Measurements from ENCODE around the gene ZNF175.
A peak's percentile ranks its signal among the peaks of the same experiment; 100 is the strongest.

Gene ZNF175

DNA sequence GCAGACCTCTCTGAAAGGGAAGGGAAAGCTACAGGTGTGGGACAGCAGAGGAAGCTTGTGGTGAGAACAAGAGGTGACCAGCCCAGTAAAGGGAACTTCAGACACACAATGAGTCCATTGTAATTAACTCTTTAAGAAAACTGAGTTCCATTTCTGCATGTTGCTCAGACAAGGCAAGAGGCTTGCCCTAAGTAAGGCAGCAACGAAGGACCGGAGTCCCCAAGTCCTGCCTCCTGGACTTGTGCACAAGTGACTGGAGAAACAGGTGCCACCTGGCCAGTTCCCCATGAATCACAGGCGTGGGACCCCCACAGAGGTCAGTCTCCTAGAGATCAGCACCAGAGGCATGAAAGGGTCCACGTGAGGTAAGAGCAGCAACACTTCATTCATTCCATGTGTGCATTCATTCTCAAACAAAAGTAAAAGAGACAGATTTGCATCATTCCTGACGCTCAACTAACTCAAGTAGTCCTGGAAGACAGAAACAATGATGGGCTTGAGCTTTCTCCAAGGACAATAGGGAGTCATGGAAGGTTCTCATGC is 24.9 kb upstream of the ZNF175 start:
- Mint-ChIP-seq H3K36me3 (ENCODE audit: low read depth) (no peaks in the 10 kb centered on the region), H3K9me3 (no peaks in the 10 kb centered on the region), H3K4me3 (peak overlapping the region; percentile 62), H3K4me1 (ENCODE audit: low read depth) (peaks cover 55% of the 10 kb centered on the region), H3K27ac (peak overlapping the region; percentile 60), H3K27me3 (ENCODE audit: low read depth) (peaks cover 10% of the 10 kb centered on the region)
- no peak for DNase-seq (ENCODE audit: low spot score)

DNA sequence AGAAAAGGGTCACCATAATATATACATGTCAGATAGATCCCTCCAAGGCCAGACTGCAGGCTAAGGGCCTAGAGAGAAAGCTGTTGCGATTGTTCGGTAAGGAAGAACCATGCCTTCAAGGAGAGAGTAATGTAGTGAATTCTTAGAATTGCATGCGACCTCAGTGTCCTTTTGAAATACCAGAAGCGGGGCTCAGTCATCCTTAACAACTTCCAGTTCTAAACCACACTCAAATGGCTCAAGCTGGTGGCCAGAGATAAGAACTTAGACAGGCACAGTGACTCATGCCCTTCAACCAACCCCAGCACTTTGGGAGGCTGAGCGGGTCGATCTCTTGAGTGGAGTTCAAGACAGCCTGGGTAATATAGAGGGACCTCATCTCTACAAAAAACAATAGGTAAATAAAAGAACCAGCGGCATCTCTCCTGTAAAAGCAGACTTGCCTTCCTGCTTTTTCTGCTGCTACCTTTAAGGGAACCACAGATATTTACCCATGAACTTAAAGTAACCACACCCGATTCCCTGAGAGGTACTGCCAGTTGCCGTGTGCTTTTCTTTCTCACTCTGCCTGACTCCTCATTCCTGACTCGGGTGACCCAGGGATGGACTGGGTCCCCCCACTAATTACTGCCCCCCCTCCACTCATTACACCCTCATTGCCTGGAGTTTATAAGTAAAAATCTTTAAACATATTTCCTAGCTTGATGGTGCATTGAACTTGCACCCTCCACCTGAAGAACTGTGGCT is 24.3 kb upstream of the ZNF175 start:
- Mint-ChIP-seq H3K27me3 (ENCODE audit: low read depth) (peaks cover 4% of the 10 kb centered on the region), H3K4me1 (ENCODE audit: low read depth) (peaks cover 59% of the 10 kb centered on the region), H3K27ac (peak overlapping the region; percentile 60), H3K4me3 (peak overlapping the region; percentile 62), H3K36me3 (ENCODE audit: low read depth) (no peaks in the 10 kb centered on the region), H3K9me3 (no peaks in the 10 kb centered on the region)
- peak; percentile 77 for DNase-seq (ENCODE audit: low spot score)

DNA sequence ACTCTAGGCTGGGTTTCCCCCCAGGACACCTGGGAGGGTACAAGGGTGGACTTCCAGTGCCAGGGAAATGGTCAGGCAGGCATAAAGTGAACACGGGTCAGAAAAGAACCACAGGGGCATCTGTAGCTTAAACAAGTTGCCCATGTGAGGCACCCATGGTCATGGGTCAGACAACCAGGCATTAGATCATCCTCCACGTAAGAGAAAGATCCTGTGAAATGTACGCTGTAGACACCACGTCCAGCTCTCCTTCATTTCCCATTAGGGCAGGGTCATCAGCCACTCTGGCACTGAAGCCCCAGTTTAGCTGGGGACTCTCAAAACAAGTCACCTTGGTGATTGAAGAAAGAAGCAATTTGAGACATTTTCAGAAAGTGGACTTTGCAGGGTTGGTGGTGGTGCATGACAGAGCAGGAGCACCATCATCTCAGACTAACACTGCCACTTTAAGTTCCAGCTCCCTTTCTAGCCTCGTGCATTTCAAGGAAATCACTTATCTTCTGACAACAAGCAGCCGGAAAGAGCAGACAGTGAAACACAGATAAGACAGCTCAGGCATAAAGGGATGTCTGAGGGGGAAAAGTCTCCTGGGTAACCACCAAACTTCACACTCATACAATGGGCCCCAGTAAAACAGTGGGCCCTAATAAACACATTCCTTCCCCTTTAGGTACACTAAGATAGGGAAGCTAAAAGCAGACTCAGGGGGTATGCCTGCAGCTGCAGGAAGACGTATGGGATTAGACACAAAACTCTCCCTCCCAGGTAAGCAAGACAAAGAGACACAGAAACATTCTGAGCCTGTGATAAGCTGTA is 23.5 kb upstream of the ZNF175 start:
- peaks cover 3% of the 10 kb centered on the region for H3K27me3 Mint-ChIP-seq (ENCODE audit: low read depth)
- no peaks in the 10 kb centered on the region for H3K36me3 Mint-ChIP-seq (ENCODE audit: low read depth)
- H3K4me1 Mint-ChIP-seq (ENCODE audit: low read depth) = peaks cover 65% of the 10 kb centered on the region
- H3K4me3 Mint-ChIP-seq = peak overlapping the region; percentile 62
- peak overlapping the region; percentile 60 for H3K27ac Mint-ChIP-seq
- no peaks in the 10 kb centered on the region for H3K9me3 Mint-ChIP-seq
- peak; percentile 36 for DNase-seq (ENCODE audit: low spot score)

DNA sequence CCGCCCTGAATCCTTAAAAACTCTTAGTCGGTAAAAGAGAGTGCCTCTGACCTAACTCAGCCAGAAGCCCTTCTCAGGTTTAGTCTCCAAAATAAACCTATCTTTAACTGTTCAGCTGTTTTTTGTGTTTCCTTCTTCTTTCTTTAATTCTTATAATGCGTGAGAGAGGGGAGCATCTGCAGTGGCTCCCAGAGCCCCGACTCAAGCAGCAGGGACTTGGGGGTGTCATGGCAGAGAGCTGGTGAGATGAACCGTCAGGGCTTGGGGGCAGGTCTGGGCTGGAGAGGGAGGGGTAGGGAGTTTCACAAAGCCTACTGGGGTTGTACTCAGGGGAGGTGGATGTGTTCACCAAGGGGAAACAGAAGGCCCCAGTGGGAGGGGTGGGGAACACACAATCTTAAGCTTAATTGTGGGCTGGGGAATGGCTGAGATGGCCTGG is 22.9 kb upstream of the ZNF175 start:
- no peak for DNase-seq (ENCODE audit: low spot score)
- Mint-ChIP-seq H3K36me3 (ENCODE audit: low read depth) (no peaks in the 10 kb centered on the region), H3K27ac (peak overlapping the region; percentile 60), H3K4me1 (ENCODE audit: low read depth) (peaks cover 66% of the 10 kb centered on the region), H3K4me3 (peak overlapping the region; percentile 62), H3K9me3 (no peaks in the 10 kb centered on the region), H3K27me3 (ENCODE audit: low read depth) (peaks cover 7% of the 10 kb centered on the region)

DNA sequence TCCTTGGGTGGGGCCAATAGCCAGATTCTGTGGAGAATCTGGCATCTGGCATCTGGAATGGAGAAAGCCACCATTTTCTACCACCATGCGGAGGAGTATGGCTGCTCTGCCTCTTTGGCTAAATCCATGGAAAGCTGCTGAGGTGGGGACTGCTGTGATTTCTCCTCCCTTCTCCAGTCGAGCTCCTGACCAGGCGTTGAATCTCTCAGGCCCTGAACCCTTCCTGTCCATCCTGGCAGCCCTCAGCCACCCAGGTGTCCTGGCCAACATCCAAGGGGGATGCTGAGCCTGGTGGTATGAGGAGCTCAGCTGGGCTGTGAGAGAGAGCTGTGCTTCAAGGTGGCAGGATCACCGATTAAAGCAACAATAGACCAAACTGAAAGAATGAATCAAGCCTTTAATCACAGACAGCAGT is 22.2 kb upstream of the ZNF175 start:
- Mint-ChIP-seq H3K36me3 (ENCODE audit: low read depth) (no peaks in the 10 kb centered on the region), H3K27me3 (ENCODE audit: low read depth) (peaks cover 7% of the 10 kb centered on the region), H3K4me3 (peak overlapping the region; percentile 72), H3K9me3 (no peaks in the 10 kb centered on the region), H3K27ac (no peak overlapping the region), H3K4me1 (ENCODE audit: low read depth) (peaks cover 66% of the 10 kb centered on the region)
- no peak for DNase-seq (ENCODE audit: low spot score)

DNA sequence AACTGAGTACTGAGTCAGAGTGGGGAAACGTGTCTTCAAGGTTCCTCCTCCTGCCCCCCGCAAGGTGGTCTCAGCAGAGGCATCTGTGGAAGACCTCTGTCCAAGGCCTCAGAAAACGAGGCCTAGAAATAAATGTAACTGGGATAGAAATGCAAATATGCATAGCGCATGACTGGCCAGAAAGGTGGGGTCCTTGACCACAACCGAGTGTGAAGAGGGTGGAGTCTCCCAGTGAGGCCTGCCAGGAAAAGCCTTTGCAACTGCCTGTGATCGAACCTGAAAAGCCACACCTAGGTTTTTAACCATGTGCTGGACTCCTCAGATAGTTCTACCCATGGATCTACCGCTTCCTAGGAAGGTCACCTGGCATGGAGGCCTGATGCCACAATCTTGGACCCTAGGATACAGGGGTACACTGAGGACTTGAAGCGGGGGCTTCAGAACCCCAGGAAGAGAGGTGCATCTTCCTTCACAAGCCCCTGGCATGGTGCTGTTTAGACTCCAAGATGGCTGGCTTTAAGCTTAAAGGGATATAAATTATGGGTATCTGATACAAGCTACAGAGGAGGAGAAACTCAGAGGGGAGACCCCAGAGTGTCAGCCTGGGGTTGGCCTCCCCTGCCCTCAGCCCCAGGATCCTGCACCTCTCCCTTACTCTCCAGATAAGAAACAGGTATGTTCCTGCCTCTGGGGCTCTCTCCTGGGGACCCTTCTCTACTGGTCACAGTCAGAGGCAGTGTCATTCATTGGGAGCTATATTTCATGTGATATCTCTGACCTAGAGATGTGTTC is 21.4 kb upstream of the ZNF175 start:
- Mint-ChIP-seq H3K27ac (peak overlapping the region; percentile 61), H3K4me1 (ENCODE audit: low read depth) (peaks cover 62% of the 10 kb centered on the region), H3K9me3 (no peaks in the 10 kb centered on the region), H3K27me3 (ENCODE audit: low read depth) (peaks cover 13% of the 10 kb centered on the region), H3K36me3 (ENCODE audit: low read depth) (no peaks in the 10 kb centered on the region), H3K4me3 (peak overlapping the region; percentile 72)
- DNase-seq (ENCODE audit: low spot score) = no peak

DNA sequence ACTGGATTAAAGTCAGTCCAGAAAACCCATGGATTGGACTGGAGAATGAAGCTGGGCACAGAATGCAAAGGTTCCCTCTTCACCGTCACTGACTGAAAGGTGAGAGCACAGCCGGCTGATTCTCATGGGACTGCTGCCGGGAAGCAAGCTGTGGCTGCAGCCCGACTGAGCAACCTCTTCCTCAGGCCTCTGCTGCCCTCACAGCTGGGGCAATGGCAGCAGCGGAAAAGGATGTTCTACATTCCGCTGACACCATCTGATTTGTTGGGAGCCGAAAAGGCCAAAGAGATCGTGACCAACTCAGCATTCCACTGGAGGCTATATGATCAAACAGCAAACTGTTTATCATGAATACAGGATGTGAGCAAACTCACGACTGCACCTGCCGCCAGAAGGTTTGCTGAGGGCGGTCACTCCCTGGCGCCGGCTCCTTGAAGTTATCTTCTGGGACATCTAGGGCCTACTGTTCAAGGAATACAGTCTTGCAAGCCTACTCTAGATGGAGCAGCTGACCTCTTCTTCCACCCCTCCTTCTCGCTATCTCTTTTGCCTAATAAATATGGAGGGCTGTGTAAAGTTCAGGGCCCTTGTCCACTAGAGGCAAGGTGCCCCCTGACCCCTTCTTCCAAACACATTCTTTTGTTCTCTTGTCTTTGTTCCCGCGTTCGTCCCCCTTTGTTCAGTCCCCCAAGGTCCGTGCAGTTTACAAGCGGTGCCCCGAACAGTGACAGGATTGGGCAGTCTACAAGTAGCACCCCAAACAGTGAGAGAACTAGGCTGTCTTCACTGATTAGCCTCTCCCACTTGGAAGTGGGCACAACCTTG is 20.0 kb upstream of the ZNF175 start:
- Mint-ChIP-seq H3K27ac (peak overlapping the region; percentile 17), H3K36me3 (ENCODE audit: low read depth) (no peaks in the 10 kb centered on the region), H3K4me1 (ENCODE audit: low read depth) (peaks cover 57% of the 10 kb centered on the region)

DNA sequence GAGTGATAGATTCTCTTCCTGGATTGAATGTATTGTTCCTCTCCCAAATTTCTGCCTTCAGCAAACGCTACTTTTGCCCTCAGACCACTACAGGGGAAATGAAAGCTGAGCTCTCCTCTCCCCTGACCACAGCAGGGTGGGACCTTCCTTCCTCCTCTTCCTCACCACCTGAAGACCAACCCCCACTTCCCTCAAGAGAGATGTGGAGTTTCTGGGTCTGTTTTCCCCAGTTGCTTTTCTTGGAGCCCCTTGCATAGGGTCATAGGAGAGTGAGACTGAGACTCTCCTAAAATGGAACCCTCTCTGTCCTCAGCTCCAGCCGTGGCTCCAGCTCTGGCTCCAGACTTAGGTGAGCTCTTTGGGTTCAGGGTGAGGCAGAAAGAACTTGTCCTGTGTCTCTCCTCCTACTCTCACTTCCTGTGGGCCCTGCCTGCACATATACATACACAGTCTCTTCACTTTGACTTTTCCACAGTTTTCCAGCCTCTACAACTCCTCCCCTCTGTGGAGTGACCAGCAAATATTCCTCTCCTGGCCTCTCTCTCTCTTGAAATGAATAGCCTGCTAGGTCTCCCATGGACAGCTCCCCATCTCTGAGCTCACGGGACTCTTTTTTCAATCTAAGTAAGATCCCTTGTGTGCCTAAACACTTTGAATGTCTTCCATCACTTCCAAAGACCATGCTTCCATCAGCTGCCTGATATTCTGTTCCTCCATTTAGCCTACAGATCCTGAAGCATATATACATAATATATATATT is 19.2 kb upstream of the ZNF175 start:
- H3K4me1 Mint-ChIP-seq (ENCODE audit: low read depth) = peaks cover 49% of the 10 kb centered on the region
- DNase-seq (ENCODE audit: low spot score) = no peak
- no peaks in the 10 kb centered on the region for H3K36me3 Mint-ChIP-seq (ENCODE audit: low read depth)
- no peak overlapping the region for H3K27ac Mint-ChIP-seq
- H3K9me3 Mint-ChIP-seq = no peaks in the 10 kb centered on the region
- peak overlapping the region; percentile 71 for H3K4me3 Mint-ChIP-seq
- H3K27me3 Mint-ChIP-seq (ENCODE audit: low read depth) = peaks cover 31% of the 10 kb centered on the region

More for the DNA sequence above, 20.0 kb upstream of the ZNF175 start:
- H3K27me3 Mint-ChIP-seq (ENCODE audit: low read depth) = peaks cover 24% of the 10 kb centered on the region
- no peaks in the 10 kb centered on the region for H3K9me3 Mint-ChIP-seq
- DNase-seq (ENCODE audit: low spot score) = no peak
- peak overlapping the region; percentile 71 for H3K4me3 Mint-ChIP-seq

DNA sequence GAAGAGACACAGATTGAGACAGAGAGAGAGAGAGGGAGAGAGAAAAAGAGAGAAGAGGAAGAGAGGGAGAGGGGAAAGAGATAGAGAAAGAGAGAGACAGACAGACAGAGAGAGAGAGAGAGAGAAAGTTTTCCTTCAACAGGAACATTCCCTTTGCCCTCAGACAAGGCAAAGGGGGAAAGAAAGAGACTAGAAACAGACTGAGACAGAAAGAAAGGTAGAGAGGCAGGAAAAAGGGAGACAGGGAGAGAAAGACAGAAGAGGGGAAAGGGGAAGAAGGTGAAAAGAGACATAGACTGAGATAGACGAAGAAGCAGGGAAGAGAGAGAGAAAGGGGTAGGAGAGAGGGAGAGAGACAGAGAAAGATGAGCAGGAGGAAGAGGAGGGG is 18.5 kb upstream of the ZNF175 start:
- no peak for DNase-seq (ENCODE audit: low spot score)
- Mint-ChIP-seq H3K27ac (no peak overlapping the region), H3K36me3 (ENCODE audit: low read depth) (no peaks in the 10 kb centered on the region), H3K27me3 (ENCODE audit: low read depth) (peaks cover 34% of the 10 kb centered on the region), H3K4me3 (peak overlapping the region; percentile 27), H3K4me1 (ENCODE audit: low read depth) (peaks cover 42% of the 10 kb centered on the region), H3K9me3 (no peaks in the 10 kb centered on the region)

DNA sequence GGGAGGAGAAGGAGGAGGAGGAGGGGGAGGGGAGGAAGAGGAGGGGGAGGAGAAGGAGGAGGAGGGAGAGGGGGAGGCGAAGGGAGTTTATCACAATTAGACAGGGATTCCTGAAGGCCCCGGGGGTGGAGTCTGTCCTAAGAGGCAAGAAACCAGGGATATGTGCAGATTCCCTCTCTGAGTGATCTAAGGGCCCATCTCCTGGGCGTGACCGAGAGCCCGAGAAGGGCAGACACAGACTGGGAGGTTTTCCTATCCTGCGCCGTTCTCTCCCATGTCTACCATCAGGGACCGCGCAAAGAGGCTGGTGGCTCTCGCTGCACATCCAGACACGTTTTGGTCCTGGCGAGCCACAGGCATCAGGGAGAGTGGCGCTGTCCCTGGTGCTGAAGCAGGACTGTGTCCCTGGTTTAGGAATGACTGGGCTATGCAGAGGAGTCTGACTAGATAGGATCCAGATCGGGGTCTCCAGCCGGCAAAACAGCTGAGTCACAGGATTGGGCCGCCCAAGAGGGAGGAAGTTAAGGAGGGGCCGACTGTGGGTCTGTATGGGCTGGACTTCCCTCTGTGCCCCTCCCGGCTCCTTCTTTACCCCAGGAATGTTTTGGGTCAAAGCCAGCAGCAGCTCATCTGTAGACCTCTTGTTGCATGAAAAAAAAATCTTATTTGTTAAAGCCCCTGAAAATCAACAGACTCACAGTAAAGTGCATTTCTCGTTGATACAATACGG is 17.9 kb upstream of the ZNF175 start:
- Mint-ChIP-seq H3K27me3 (ENCODE audit: low read depth) (peaks cover 37% of the 10 kb centered on the region), H3K36me3 (ENCODE audit: low read depth) (no peaks in the 10 kb centered on the region), H3K4me3 (no peak overlapping the region), H3K4me1 (ENCODE audit: low read depth) (peaks cover 36% of the 10 kb centered on the region), H3K9me3 (no peaks in the 10 kb centered on the region), H3K27ac (no peak overlapping the region)
- peak; percentile 55 for DNase-seq (ENCODE audit: low spot score)

DNA sequence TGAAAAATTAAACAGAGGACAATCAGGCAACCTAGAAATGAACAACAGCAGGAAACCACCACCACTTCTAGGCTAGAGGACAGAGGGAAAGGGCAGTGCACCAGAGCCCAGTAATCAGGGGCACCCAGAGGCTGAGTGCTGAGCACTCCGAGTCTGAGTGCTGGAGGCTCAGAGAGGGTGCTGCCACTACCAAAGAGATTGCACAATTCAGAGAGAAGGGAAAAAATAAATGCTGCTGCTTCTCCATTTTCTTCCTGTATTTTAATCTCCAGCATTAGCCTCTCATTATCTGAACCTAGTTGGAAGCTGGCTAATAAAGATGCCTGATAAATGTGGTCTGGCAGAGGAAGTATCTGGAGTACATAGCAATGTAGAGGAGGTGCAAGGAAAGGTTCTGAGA is 11.8 kb upstream of the ZNF175 start:
- H3K27ac Mint-ChIP-seq = no peak overlapping the region

DNA sequence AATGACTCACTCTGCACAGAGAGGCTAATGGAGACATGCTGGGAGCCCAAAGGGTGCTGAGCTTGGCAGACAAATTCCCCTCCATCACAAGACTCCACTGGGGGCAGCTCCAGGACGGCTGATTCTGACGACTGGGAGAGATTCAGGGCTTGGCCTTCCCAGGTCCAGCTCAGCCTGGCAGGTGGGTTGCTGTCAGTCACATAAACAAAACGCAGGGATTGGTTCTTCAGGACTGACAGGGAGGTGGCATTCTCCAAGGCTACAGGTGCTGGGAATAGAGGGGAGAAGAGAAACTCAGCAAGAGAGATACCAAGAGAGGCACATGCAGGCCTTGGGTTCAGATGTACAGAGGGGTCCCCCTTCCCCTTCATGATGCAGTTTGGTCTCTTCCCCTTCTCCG is 10.7 kb upstream of the ZNF175 start:
- Mint-ChIP-seq H3K36me3 (ENCODE audit: low read depth) (peaks cover 2% of the 10 kb centered on the region), H3K9me3 (no peaks in the 10 kb centered on the region)

More for the DNA sequence above, 11.8 kb upstream of the ZNF175 start:
- Mint-ChIP-seq H3K27me3 (ENCODE audit: low read depth) (peaks cover 54% of the 10 kb centered on the region), H3K4me1 (ENCODE audit: low read depth) (no peaks in the 10 kb centered on the region), H3K9me3 (no peaks in the 10 kb centered on the region), H3K36me3 (ENCODE audit: low read depth) (peaks cover 2% of the 10 kb centered on the region), H3K4me3 (no peak overlapping the region)
- DNase-seq (ENCODE audit: low spot score) = no peak

More for the DNA sequence above, 10.7 kb upstream of the ZNF175 start:
- DNase-seq (ENCODE audit: low spot score) = no peak
- peaks cover 1% of the 10 kb centered on the region for H3K4me1 Mint-ChIP-seq (ENCODE audit: low read depth)
- peaks cover 56% of the 10 kb centered on the region for H3K27me3 Mint-ChIP-seq (ENCODE audit: low read depth)
- H3K4me3 Mint-ChIP-seq = no peak overlapping the region
- no peak overlapping the region for H3K27ac Mint-ChIP-seq

All from T-helper 2 cell treated with Interferon-gamma antibody and Interleukin-4, amounts not matched to agents 5 μg/mL and 100 μg/mL, for 36 hours (primary cell).